GM13976 (cell line): Measurements from ENCODE around the gene UMAD1.
A peak's percentile ranks its signal among the peaks of the same experiment; 100 is the strongest.

ENCODE experiments used
- DNase-seq: peaks from one replicate; pipeline ENCODE4 v3.0.0; 2012; ENCODE audit warnings: low spot score
- CTCF ChIP-seq: IDR thresholded peaks from 2 replicates; pipeline ENCODE4 v1.5.1; 2012; ENCODE audit warnings: borderline replicate concordance, mild to moderate bottlenecking; ENCODE audit not compliant: insufficient read depth; ENCODE audit errors: extremely low read depth, missing control alignments, control extremely low read depth
- in situ Hi-C: fragments of 300-500 bp; cut with MboI; formaldehyde crosslinking; loops from one replicate; pipeline ENCODE4 v1.12.0; 2022; ENCODE audit warnings: low sequenced_read_pairs, mixed read lengths, inconsistent platforms; ENCODE audit not compliant: unreplicated experiment

The UMAD1 gene

DNA sequence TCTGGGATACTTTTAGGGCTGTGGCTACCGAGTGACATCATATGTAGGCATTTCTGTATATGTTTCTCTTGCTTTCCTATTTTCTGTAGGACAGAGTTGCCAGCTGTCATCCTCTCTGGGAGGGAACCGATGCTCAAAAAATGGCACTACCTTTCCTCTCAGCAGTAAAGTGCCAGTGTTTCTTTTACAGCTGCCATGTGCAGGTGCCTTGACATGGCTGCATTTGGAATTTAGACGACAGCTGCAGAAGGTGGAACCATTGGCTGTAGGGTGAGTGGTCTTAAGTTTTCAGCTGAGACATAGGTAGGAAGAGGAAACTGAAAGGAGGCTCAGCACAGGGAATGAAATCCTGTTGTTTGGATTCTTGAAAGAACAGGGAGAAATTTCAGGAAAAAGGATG is 98.1 kb downstream of the UMAD1 start:
- in situ Hi-C loops, result no loop called here
- DNase-seq, result no peak
- TF ChIP-seq CTCF, result no peak

DNA sequence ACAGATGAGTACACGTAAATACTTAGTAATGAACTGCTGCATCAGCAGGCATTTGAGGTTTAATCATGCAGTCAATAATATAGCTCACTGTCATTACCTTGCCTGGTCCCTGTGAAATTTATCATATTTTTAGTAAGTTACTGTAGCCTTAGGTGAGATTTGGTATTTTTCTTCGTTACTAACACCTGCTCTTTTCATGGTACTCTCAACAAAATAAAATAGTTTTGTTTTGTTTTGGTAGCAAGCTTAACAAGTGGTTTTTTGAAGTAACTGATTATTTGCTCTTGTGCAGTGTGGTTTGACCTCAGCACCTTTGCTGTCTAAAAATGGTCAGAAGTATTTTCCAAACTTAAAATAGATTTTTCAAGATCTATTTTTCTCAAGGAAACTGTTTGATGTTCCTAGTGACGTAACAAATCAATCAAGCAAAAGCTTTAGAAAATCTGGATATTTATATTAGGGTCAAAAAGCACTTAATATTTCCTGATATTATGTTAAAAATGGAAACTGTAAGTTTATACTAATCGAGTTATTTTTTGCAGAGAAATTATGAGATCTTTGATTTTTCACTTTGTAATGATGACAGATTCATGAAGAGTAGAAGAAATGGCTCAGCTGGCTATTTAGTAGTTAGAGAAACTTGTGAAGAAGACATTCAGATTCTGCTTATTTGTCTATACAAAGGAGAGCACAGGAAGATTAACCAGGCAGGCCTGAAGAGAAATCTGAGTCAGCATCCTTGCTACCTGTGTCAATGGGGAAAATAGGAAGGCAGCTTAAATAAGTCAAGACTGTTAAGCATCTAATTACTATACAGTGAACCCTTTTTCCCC is 98.9 kb downstream of the UMAD1 start:
- DNase-seq, result peak; percentile 16
- no peak for TF ChIP-seq CTCF
- in situ Hi-C loops, result no loop called here

DNA sequence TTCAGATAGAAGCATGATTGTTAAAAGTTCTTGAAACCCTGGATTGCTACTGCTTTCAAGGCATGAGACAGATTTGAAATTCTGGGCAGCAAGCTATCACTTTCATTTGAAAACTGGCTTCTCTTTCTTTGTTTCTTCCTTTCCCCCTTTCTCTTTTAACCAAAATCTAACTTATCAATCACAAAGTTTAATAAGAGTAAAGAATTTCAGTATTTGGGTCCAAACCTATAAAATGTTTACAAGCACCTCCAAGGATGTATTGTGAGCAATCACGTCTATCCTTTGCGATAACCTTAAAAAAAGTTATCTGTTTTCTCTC is 99.4 kb downstream of the UMAD1 start:
- DNase-seq, result no peak
- in situ Hi-C loops, result no loop called here

DNA sequence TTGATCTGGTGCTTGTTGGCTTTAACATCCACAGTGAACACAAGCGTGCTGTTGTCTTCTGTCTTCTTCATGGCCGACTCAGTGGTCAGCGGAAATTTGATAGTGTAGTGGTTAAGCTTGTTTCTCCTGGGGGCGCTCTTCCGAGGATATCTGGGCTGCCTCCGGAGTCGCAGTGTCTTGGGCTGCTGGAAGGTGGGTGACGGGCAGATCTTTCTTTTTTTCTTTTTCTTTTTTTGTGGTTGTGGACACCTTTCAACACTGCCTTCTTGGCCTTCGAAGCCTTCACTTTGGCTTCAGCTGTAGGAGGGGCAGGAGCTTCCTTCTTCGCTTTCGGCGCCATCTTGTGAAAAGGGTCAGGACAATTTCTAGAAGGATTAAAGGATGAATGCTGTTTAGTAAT is 101.7 kb downstream of the UMAD1 start:
- TF ChIP-seq CTCF, result no peak
- in situ Hi-C loops, result no loop called here
- DNase-seq, result no peak

More for the DNA sequence above, 99.4 kb downstream of the UMAD1 start:
- TF ChIP-seq CTCF, result no peak

- DNase-seq, result no peak
- in situ Hi-C loops, result no loop called here
- TF ChIP-seq CTCF, result no peak
Observed at GRCh38 chr7:7745258-7745657, 104.7 kb downstream of the UMAD1 start.

GRCh38 chr7:7745966-7746365 is 105.4 kb downstream of the UMAD1 start:
- no peak for TF ChIP-seq CTCF
- in situ Hi-C loops, result no loop called here
- no peak for DNase-seq
